AG09309 (cell line): Measurements from ENCODE around the gene PHF2.

ENCODE experiments used
- DNase-seq: peaks from one replicate; pipeline ENCODE4 v3.0.0-alpha.2; 2010; ENCODE audit warnings: low read depth
- H3K4me3 ChIP-seq: 2 replicates; pipeline ENCODE4 v1.5.1; 2011; ENCODE audit warnings: mild to moderate bottlenecking, low read depth, low read length, moderate library complexity; ENCODE audit not compliant: control insufficient read depth
- CTCF ChIP-seq: IDR thresholded peaks from 2 replicates; pipeline ENCODE4 v1.5.1; 2011; ENCODE audit warnings: mild to moderate bottlenecking, low read depth, low read length, inconsistent platforms; ENCODE audit not compliant: insufficient read depth, control insufficient read depth; ENCODE audit errors: missing control alignments

Gene PHF2

GRCh38 chr9:93709600-93710369 is 133.4 kb downstream of the PHF2 start:
- DNase-seq, result no peak
- no peak for TF ChIP-seq CTCF
- no peak overlapping the region for H3K4me3 ChIP-seq

GRCh38 chr9:93710370-93710723 is 134.0 kb downstream of the PHF2 start:
- no peak for DNase-seq
- H3K4me3 ChIP-seq, result no peak overlapping the region
- no peak for TF ChIP-seq CTCF

DNA sequence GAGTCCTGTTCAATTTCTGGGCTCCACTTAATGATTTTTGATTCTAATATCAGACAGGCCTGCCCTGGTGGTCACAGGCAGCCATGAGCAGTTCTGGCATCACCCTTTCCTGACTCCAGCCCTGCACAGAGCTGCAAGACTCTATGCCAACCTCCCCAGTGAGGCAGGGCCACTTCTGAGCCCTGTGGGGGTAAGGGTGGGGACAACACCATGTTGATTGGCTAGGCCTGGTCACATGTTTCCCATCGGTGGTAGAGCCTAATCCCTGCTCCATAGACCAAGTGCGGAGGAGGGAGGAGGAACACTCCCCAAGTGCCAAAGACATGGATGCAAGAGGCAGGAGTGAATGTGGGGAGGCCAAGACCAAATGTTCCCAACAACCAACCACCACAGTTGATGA is 134.6 kb downstream of the PHF2 start:
- TF ChIP-seq CTCF, result no peak

DNA sequence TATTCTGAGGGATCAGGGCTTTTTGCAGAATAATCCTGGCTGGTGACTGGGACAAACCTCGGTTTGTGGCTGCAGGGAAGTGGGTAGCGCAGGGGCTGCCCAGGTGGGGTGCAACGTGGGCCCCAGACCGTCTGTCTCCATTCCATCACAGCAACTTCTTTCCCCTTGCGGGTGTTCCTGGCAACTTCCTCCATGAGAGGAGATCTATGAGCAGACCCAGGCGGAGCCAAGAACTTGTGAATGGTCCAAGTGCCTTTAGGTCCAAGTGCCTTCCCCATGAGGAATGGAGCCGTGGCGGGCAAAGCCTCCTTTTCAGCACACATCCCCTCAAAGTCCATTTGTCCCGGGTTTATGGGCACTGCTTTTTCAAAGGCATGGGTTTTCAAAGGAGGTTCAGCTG is 136.5 kb downstream of the PHF2 start:
- no peak overlapping the region for H3K4me3 ChIP-seq
- DNase-seq, result no peak
- TF ChIP-seq CTCF, result no peak

More for the DNA sequence above, 134.6 kb downstream of the PHF2 start:
- H3K4me3 ChIP-seq, result no peak overlapping the region
- no peak for DNase-seq

- TF ChIP-seq CTCF, result no peak
- H3K4me3 ChIP-seq, result no peak overlapping the region
- DNase-seq, result no peak
These were observed 137.3 kb downstream of the PHF2 start for GRCh38 chr9:93713716-93714115.

DNA sequence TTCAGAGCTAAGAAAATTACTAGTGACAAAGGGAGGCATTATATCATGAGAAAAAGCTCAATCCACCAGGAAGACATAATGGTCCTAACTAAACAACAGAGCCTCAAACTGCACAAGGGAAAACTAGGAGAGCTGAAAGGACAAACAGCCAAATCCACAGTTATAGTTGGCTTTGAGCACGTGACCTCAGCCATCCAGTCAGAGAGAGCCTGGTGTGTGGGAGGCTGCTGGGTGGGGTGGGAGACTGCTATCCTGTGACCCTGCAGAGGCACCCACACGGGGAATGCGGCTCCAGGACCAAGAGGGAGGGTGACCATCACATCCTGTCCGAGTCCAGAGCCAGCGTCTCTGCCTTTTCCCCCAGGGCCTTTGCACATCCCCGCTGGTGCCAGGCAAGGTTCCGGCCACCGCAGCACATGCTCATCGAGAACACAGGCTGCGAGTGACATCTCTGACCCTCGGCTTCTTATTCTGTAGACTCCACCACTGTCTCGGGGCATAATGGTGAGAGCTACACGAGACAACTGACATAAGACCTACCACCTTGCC is 145.1 kb downstream of the PHF2 start:
- no peak for TF ChIP-seq CTCF
- H3K4me3 ChIP-seq, result no peak overlapping the region
- no peak for DNase-seq
